ENCODE data around the gene SDK1. TPM values are rescaled to one million over a fixed set of nuclear protein-coding genes. Genes with fewer than 3 reads are reported as not detected.

SDK1 gene
- total and polyA plus RNA-seq, 8 donors = 1.6 to 11.2 (median 6.6) TPM

DNA sequence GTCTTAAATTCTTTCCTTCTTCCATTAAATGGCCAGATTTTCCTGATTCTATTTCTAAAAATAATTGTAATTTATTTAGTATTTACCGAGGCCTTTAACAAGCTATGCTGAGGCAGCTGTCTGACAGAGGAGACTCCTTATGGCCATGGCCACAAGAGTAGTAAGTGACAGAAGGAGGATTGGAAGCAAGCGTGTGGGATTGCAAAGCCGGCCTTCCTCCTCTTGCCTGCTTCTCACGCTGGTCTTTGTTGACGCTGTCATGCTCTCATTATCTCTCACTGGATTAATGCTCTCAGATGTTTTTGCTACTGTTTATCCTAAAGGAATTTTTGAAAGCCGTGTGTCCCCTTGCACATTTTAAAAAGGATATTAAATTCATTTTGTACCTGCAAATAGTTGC is 546.3 kb downstream of the SDK1 start:
- Histone ChIP-seq H3K27ac (no peak overlapping the region), H3K27me3 (no peaks in the 10 kb centered on the region), H3K4me1 (no peaks in the 10 kb centered on the region), H3K4me3 (no peak overlapping the region), H3K36me3 (no peaks in the 10 kb centered on the region), H3K9me3 (no peaks in the 10 kb centered on the region)
- 69 to 81% (median 72%) methylated on average over 6 of the region's 6 CpGs for WGBS, 5 donors
- intact Hi-C loops (cut with DNase I; ENCODE audit: low total_unique reads) = no loop called here
- no peak for TF ChIP-seq EP300 (IDR thresholded peaks at IDR 0.05)
- TF ChIP-seq, protein P1, sequence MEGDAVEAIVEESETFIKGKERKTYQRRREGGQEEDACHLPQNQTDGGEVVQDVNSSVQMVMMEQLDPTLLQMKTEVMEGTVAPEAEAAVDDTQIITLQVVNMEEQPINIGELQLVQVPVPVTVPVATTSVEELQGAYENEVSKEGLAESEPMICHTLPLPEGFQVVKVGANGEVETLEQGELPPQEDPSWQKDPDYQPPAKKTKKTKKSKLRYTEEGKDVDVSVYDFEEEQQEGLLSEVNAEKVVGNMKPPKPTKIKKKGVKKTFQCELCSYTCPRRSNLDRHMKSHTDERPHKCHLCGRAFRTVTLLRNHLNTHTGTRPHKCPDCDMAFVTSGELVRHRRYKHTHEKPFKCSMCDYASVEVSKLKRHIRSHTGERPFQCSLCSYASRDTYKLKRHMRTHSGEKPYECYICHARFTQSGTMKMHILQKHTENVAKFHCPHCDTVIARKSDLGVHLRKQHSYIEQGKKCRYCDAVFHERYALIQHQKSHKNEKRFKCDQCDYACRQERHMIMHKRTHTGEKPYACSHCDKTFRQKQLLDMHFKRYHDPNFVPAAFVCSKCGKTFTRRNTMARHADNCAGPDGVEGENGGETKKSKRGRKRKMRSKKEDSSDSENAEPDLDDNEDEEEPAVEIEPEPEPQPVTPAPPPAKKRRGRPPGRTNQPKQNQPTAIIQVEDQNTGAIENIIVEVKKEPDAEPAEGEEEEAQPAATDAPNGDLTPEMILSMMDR (IDR thresholded peaks at IDR 0.05) = no peak
- TF ChIP-seq POLR2A (IDR thresholded peaks at IDR 0.05) = no peak
- no peak for TF ChIP-seq POLR2AphosphoS5 (IDR thresholded peaks at IDR 0.05)
- no peak for DNase-seq

GRCh38 chr7:3859431-3859830 is 558.4 kb downstream of the SDK1 start:
- Histone ChIP-seq H3K4me3 (no peak overlapping the region), H3K4me1 (peaks cover 0 to 12% (median 2%) of the 10 kb centered on the region in 4 donors), H3K36me3 (no peaks in the 10 kb centered on the region), H3K27me3 (no peaks in the 10 kb centered on the region), H3K27ac (no peak overlapping the region), H3K9me3 (peaks cover 0 to 5% (median 0%) of the 10 kb centered on the region in 4 donors)
- no peak for TF ChIP-seq EP300 (IDR thresholded peaks at IDR 0.05)
- DNase-seq = no peak
- 90 to 97% (median 94%) methylated on average over 1 of the region's 1 CpG for WGBS, 5 donors
- intact Hi-C loops (cut with DNase I; ENCODE audit: low total_unique reads) = no loop called here

DNA sequence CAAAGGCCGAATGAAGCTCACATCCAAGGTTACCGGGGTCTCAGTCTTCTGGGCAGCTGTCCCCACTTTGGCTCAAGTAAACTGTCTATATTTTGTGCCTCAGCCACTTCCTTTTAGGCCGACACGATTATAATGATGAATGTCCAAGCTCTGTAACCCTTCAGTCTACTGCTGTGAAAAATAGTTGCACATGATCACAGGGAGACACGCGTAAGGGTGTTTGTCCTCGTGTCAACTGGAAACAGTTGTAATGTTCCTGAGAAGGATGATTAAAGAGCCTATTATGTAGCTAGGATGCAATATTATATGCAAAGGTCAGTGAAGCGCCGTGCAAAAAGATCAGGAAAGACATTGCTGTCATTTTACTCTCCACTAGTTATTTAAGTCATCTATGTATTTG is 559.9 kb downstream of the SDK1 start:
- peaks cover 0 to 12% (median 2%) of the 10 kb centered on the region in 4 donors for H3K4me1 ChIP-seq
- no peak overlapping the region for H3K4me3 ChIP-seq
- H3K27me3 ChIP-seq = no peaks in the 10 kb centered on the region
- H3K27ac ChIP-seq = peak overlapping the region in 1 of 5 donors; percentile 41
- intact Hi-C loops (cut with DNase I; ENCODE audit: low total_unique reads) = no loop called here
- H3K36me3 ChIP-seq = no peaks in the 10 kb centered on the region
- no peaks in the 10 kb centered on the region for H3K9me3 ChIP-seq
- WGBS, 5 donors = 71 to 81% (median 75%) methylated on average over 9 of the region's 9 CpGs
- TF ChIP-seq EP300 (IDR thresholded peaks at IDR 0.05) (no peak), POLR2AphosphoS5 (IDR thresholded peaks at IDR 0.05) (no peak), POLR2A (IDR thresholded peaks at IDR 0.05) (no peak)
- TF ChIP-seq, protein P1 (IDR thresholded peaks at IDR 0.05) = no peak
- no peak for DNase-seq

DNA sequence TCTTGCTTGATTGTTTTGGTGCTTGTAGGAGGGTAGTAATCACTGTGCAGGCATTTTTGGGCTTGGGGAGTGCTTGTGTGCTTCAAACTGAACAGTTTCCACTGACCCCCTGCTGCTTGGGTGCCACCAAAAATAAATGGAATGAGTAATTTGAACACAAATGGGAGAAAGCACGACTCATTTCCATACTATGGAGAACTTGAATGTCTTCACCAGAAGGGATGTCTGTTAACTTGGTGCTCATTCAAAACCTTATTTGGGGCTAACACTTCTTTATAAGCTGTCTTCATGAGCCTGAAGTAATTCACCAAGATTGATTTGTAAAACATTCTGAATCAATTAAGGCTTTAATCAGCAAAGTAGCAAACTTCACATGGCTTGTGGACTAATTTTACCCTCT is 560.3 kb downstream of the SDK1 start:
- Histone ChIP-seq H3K36me3 (no peaks in the 10 kb centered on the region), H3K27ac (peak overlapping the region in 1 of 5 donors; percentile 41), H3K9me3 (no peaks in the 10 kb centered on the region), H3K4me3 (no peak overlapping the region), H3K4me1 (peaks cover 0 to 12% (median 2%) of the 10 kb centered on the region in 4 donors), H3K27me3 (no peaks in the 10 kb centered on the region)
- intact Hi-C loops (cut with DNase I; ENCODE audit: low total_unique reads) = no loop called here
- WGBS, 5 donors = 36 to 67% (median 56%) methylated on average over 1 of the region's 1 CpG
- TF ChIP-seq, protein P1 (IDR thresholded peaks at IDR 0.05) = no peak
- no peak for TF ChIP-seq POLR2AphosphoS5 (IDR thresholded peaks at IDR 0.05)
- TF ChIP-seq EP300 (IDR thresholded peaks at IDR 0.05) = no peak
- no peak for TF ChIP-seq POLR2A (IDR thresholded peaks at IDR 0.05)
- DNase-seq = no peak

- peak overlapping the region in 3 of 5 donors; percentile 9 to 44 (median 26) for H3K27ac ChIP-seq
- no peak overlapping the region for H3K4me3 ChIP-seq
- peaks cover 0 to 12% (median 2%) of the 10 kb centered on the region in 4 donors for H3K4me1 ChIP-seq
- no peak for TF ChIP-seq EP300 (IDR thresholded peaks at IDR 0.05)
- TF ChIP-seq, protein P1 (IDR thresholded peaks at IDR 0.05) = no peak
- TF ChIP-seq POLR2AphosphoS5 (IDR thresholded peaks at IDR 0.05) = peak in 2 of 3 donors; percentile 44 to 56
- DNase-seq = peak in 1 of 2 donors; percentile 86
- no peaks in the 10 kb centered on the region for H3K27me3 ChIP-seq
- H3K9me3 ChIP-seq = no peaks in the 10 kb centered on the region
- no peaks in the 10 kb centered on the region for H3K36me3 ChIP-seq
- intact Hi-C loops (cut with DNase I; ENCODE audit: low total_unique reads) = no loop called here
- WGBS, 5 donors = 29 to 39% (median 33%) methylated on average over 5 of the region's 5 CpGs
Observed at GRCh38 chr7:3861941-3862340, 560.9 kb downstream of the SDK1 start.
